GM10847 (cell line): ENCODE results near the gene VASN.

ENCODE experiments used
- POLR2A ChIP-seq: IDR thresholded peaks from 2 replicates; pipeline ENCODE4 v1.6.1; 2011; ENCODE audit not compliant: insufficient read length; ENCODE audit errors: extremely low read depth

The VASN gene

DNA sequence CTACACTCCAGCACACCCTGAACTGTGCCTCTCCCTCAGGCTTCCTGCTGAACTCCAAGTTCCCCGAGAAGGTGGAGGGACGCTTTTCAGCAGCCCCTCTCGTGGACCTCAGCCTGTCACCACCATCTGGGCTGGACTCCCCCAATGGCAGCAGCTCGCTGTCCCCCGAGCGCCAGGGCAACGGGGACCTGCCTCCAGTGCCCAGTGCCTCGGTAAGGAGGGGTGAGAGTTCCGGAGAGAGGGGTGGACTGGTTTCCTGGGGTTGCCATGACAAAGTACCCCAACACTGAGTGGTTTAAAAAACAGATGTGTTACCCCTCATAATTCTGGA, 38.4 kb upstream of the VASN start:
- TF ChIP-seq POLR2A = no peak

DNA sequence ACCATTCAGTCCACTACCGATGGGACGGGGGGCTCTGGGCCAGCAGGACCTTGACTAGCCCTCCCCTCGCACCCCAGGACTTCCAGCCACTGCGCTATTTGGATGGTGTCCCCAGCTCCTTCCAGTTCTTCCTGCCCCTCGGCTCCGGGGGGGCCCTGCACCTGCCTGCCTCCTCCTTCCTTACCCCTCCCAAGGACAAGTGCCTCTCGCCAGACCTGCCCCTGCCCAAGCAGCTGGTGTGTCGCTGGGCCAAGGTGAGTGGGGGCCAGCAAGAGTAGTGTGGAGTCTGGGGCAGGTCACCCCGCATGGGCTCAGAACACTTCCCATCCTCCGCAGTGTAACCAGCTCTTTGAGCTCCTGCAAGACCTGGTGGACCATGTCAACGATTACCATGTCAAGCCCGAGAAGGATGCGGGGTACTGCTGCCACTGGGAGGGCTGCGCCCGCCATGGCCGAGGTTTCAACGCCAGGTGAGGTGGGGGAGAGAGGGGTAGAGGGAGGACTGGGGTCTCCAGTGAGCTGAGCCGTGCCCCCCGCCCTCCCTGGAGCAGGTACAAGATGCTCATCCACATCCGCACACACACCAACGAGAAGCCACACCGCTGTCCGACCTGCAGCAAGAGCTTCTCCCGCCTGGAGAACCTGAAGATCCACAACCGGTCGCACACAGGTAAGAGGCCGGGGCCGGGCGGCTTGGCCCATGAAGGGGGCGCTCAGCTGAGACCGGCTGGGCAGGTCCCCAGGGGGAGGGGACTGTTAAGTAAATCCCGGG, 36.7 kb upstream of the VASN start:
- TF ChIP-seq POLR2A = no peak

DNA sequence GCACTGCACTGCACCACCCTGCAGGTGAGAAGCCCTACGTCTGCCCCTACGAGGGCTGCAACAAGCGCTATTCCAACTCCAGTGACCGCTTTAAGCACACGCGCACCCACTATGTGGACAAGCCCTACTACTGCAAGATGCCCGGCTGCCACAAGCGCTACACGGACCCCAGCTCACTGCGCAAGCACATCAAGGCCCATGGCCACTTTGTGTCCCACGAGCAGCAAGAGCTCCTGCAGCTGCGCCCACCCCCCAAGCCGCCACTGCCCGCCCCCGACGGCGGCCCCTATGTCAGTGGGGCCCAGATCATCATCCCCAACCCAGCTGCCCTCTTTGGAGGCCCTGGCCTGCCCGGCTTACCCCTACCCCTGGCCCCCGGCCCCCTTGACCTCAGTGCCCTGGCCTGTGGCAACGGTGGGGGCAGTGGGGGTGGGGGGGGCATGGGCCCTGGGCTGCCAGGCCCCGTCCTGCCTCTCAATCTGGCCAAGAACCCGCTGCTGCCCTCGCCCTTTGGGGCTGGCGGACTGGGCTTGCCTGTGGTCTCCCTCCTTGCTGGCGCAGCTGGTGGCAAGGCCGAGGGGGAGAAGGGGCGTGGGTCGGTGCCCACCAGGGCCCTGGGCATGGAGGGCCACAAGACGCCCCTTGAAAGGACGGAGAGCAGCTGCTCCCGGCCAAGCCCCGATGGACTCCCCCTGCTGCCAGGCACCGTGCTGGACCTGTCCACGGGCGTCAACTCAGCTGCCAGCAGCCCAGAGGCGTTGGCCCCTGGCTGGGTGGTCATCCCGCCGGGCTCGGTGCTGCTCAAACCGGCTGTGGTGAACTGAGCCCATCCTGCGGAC, 34.7 kb upstream of the VASN start:
- TF ChIP-seq POLR2A = no peak

DNA sequence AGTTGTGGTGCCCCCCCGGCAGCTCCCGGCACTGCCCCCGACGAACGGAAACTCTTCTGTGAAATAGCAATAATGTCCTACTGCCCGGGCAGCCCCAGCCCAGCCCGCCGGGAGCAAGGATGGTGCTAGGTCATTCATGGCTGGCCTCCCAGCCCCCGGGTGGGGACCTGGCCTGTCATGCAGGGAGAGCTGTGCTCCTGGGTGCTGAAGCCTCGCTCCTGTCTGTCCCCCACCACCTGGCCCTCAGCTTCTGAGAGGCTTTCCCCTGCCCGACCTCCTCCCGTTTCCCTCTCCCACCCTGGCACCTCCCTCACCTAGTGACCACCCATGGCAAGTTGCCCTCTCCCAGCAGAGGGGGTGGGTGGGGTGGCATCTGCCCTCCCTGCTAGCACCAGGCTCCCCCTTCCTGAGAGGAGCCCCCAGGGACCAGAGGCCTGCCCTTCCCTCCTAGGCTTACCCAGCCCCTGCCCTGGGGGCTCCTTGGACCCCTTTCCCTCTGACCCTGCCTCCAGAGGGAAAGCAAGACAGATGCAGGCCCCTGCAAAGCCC, 34.0 kb upstream of the VASN start:
- no peak for TF ChIP-seq POLR2A

DNA sequence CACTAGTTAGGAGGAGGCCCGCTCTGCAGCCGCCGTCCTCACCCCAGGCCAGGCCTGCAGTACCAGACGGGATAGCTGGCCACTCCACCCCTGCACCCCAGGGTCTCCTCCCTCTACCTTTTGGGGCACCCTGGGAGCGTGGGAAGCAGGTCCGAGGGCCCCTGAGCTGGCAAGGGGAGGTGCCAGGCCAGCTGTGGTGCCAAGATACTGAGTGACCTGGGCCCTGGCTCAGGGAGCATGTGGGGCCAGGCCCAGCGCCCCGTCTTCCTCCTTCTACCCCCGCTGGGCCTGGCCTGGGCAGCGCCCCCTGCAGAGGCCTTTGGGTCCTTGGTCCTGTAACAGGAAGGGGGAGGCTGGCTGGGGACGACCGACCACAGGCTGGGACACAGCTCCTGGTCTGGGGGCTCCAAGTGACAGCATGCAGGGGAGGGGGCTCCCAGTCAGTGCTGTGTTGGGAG, 33.5 kb upstream of the VASN start:
- no peak for TF ChIP-seq POLR2A

DNA sequence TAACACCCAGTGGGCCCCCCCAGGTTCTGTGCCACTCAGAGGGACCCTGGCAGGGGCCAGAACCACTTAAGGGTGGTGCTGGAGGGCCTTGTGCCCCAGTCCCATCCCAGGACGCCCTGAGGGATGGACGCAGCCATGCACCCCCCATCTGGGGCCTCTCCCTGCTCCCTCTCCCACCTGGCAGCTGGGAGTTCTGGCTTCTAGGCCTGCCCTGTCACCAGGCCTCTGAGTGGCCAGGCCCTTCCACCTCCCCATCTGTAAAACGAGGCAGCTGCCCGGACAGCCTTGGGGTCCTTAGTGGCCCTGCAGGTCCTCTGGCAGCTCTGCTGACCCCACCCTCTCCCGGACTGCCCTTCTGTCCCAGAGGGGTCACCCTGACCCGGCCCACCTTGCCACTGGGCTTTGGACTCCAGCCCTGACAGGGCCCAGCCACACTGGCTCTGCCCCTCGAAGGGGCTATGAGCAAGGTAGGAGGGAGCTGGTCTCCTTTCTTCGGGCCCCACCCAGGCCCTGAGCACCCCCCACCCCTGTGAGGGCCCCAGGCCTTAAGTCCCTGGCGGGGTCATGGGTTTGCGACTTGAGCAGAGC, 32.8 kb upstream of the VASN start:
- no peak for TF ChIP-seq POLR2A

DNA sequence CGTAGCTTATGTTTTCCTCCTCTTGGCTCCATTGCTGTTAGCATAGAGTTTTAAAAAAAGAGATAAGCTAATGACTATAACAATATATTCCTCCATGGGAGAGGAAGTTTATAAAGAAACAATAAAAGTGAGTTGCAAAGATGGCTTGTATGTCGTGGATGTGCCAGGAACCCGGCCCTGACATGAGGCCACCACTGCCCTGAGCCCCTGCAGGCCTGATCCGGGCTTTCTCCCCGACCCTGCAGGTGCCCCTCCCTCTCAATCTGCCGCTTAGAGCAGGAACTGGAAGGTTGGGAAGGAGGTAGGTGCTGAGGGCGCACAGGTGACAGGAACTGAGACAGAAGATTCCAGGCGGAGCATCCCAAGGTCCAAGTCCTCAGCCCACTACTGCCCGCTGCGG, 32.2 kb upstream of the VASN start:
- no peak for TF ChIP-seq POLR2A

DNA sequence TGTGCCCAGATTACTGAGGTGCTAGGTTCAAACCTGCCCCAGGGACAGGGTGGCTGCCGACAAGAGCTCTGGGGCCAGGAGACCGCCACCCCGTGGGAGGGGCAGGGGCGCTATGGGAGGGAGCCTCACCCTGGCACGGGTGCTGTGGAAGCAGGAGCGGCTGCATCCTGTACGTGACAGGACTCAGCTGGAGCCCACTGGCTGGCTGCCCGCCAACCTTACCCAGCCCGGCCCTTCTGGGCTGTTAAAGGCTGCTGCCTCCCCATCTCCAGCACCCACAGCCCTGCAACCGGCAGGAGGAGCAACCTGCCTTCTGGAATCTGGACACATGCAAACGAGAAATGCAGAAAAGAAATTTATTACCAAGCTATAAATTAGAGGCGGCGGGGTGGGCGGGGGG, 31.7 kb upstream of the VASN start:
- no peak for TF ChIP-seq POLR2A

DNA sequence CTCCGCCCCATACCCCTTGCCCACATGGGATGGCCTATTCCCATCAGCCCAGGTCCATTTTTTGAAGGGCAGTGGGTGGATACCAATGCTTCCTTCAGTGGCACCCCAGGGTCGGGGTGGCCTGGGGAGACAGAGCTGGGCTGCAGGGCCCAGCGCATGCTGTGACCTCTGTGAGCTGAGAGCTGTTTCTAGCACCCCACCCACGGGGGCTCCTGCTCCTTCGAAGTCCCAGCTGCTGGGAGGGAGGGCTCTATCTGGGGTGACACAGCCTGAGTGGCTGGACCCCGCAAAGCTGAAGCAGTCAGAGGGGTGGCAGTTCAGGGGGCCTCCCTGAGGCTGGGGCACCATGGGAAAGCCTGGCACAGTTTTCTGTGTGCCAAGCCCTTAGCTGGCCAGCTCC, 31.2 kb upstream of the VASN start:
- no peak for TF ChIP-seq POLR2A

DNA sequence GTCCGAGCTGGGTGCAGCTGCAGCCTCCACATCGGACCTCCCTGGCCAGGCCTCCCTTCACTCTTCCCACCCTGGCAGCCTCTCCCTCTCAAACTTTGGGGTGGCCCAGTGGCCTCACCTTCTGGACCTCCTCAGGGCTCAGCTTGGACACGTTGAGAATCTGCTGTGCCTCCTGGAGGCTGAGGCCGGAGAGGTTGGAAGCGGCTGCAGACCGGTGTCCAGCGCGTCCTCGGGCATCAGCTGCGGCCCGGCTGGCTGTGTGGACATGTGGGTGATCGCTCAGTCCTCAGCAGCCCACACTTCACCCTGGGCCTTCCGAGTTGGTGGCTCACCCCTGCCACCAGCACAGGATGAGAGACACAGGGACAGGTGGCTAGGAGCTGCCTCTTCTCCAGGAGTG, 30.4 kb upstream of the VASN start:
- no peak for TF ChIP-seq POLR2A

DNA sequence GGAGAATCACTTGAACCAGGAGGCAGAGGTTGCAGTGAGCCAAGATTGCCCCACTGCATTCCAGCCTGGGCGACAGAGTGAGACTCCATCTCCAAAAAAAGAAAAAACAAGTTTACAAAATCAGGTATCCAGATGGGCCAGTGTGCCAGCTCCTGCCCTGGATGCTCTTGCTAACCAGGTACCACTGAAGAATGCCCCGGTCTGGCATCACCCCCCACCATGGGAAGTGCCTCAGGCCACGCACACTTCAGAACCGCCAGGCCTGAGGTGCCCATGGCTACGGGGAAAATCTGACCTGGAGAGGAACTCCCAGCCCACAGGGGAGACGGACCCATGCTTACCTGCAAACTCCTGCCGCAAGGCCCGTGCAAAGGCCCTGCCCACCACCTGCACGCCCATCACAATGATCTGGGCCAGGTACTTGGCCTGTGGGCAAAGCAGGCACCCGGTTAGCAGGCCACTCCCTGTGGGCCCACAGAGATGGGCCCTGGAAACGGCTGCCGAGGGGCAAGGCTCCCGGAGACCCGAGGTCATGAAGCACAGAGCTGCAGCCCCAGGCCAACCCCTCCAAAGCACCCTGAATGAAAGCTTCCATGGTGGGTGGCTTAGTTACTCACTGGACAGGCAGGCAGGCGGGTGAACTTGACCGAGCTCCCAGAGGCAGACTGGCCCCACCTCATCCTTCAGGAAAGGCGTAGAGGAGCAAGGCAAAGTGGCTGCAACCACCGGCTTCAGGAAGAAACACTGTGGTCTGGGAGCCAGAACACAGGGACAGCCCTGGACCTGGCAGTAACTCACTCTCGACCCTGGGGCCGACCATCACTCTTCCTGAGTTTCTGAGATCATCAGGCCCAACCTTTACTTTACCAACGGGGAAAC, 28.5 kb upstream of the VASN start:
- TF ChIP-seq POLR2A = no peak

DNA sequence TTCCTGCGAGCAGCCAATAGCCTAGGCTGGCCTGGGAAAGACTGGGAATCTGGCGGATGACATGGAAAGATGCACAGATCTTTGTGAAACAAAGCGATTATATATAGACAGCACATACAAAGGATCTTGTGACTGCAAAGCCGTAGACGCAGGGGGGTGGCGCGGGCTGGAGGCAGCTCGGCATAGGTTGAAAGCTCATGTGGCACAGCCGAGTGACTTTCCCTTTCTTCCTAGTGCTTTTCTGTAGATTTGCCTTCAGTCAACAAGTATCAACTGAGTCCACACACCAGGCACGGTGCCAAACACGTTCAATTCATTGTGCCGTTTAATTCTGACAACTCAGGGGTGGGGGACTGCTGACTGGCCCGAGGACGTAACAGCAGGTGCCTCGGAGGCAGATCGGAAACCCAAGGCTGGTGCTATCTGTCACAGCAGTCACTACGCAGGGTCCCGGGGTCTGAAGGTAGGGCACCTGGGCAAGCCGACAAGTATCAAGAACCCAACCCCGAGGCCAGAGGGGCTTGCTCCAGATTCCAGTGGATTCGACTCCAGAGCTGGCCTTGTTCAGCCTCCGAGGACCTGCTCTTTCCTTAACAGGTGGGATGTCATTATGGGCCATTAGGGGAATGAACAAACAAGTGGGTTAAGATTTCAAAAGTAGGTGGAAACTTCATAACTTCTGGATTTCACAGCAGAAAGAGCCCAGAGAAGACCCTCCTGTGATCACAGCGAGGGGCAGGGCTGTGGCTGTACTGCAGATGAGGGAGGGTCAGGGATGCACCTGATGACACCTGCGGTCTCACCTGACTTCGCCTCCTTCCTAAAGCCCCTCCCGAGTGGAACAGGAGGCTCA, 26.4 kb upstream of the VASN start:
- no peak for TF ChIP-seq POLR2A

DNA sequence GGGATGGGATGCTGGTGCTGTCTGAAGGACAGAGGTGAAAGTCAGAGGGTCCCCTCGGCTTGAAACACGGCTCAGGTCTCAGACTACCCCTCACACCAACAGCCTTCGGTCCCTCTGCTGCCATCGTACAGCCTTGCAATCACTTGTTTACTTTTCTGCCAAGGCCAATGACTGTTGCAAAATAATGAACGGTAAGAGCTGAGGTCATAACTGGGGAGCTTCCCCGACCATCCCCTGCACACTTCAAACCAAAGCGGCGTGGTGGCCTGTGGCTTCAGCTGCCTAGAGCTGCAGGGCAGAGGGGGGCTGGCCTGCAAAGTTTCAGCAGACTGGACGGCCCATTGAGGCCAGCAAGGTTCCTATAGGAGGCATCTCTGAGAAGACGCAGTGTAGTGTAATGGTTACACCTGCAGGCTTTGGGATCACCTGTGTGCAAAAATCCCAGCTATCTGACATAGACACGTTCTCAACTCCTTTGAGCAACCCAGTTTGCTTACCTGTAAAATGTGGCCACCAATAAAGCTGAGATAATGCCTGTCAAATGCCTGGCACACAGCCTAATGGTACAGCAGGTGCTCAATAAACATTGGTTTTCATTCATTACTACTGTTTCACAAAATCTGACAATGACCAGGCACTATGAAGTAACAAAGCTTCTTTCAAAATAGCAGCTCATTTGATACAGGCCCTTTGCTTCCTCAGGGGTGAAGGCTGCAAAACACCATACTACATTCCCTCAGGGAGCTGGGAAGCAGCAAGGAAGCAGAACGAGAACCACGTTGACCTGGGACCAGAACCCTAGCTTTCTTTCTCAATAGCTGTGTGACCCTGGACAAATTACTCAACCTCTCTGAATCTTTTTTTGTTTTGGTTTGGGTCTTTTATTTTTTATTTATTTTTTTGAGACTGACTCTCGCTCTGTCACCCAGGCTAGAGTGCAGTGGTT, 25.5 kb upstream of the VASN start:
- TF ChIP-seq POLR2A = no peak
